Iris pigment epithelial cell (primary cell): ENCODE results near the gene AIF1L.

Experiments used
- DNase-seq: peaks from one replicate; pipeline ENCODE4 v3.0.0-alpha.2; 2011; ENCODE audit warnings: low read depth

AIF1L gene

DNA sequence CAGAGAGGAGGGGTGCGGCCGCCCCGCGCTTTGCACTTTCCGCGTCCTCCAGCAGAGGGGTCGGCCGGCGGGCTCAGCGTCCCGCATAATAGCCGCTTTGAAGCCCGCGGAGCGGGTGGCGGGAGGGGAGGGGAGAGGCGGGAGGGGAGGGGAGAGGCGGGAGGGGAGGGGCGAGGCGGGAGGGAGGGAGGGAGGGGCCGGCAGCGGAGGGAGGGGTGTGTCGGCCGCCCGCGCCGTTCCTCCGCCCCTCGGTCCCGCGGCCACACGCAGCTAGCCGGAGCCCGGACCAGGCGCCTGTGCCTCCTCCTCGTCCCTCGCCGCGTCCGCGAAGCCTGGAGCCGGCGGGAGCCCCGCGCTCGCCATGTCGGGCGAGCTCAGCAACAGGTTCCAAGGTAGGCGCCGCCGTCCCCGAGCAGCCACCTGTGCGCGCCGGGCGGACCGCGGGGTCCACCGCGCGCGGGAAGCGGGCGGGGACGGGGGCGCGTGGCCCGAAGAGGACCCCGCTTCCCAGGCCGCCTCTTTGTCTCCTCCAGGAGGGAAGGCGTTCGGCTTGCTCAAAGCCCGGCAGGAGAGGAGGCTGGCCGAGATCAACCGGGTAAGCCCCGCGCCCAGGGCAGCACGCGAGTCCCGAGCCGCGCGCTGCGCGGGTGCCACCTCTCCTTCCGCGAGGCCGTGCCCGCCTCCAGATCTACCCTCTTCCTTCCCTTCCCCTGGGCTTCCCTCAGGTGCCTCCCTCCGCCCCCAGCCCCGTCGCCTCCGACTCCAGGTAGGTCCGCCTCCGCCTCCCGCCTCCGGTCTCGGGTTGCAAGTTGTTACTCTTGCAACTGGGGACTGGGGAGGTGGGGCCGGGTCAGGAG, at the start of gene AIF1L:
TSS of gene AIF1L (plus strand) at position 263 of the 857 bp plus-strand sequence. CDS start at position 362, 99 bp downstream.
- DNase-seq = peak; percentile 11

DNA sequence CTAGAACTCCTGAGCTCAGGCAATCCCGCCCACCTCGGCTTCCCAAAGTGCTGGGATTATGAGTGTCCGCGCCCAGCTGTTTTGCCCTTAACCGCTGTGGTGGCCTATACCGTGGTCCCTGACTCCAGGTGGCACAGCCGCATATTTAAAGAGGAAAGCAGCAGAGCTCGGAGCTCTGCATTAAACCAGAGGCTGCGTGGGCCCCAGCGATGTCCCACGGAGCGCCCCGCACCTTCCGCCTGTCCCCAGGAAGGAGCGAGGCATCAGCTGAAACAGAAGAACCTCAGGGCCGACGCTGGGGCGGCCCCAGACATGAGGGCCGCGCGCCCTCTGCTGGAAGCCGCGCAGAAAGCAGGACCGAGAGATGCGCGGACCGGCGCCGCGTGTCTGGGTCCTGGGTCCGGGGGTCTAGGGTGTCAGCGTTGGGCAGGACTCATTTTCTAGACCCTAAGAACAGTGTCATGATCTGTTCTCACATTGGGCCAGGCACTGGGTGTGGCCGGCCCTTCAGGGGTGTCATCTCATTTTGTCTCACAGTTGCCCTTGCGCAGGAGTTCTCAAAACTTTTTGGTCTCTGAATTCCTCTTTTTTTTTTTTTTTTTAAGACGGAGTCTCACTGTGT, 49.6 kb upstream of the AIF1L start:
- DNase-seq = peak; percentile 50

- DNase-seq = no peak
These were observed 48.0 kb upstream of the AIF1L start for GRCh38 chr9:131048332-131048731.

GRCh38 chr9:131048820-131049219, 47.5 kb upstream of the AIF1L start:
- DNase-seq = no peak

DNA sequence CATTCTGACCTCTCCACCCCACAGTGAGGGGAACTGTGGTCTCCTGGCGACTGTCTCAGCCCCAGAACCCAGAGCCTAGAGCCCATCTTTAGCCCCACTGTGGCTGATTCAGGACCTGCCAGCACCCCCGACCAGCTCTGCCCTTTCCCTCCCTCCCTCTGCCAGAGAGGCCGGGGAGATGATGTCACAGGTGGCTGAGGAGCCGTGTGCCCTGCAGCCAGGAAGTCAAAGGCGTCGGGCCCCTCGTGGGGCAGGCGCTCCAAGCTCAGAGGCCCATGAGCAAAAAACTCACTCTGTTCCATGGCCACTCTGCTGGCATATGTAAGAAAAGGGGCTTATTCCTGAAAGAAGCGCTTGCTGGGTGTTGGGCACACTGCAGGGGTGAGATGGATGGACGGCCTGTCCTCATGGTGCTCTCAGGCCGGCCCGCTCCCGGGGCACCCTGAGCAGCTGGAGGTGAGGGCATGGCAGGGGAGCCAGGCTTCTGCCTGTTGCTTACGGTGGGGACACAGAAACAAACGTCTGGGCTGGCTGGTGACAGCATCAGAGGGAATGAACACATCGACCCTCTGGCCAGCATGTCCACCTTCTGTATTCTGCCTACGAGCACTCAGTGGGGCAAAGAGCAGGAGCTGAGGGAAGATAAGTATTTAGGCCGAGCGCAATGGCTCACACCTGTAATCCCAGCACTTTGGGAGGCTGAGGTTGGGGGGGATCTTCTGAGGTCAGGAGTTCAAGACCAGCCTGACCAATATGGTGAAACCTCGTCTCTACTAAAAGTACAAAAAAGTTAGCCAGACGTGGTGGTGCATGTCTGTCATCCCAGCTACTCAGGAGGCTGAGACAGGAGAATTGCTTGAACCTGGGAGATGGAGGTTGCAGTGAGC, 46.3 kb upstream of the AIF1L start:
- DNase-seq = no peak

DNA sequence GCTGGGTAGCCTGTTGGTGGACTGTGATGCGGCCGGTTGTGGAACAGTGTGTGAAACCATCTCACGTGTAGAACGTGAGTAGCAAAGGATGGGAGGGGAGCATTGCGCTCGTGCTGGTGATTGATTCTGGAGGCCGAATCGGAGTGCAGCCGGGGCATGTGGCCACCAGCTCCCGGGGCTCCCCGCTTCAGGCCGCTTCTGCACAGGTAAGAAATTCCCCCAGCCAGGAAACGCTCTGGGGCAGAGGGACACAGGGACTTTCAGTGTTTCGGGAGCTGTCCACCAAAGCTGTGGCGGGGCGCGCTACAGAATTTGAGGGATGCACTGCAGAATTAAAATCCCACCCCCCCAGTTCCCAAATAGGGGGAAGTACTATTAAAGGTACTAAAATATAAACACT, 45.5 kb upstream of the AIF1L start:
- no peak for DNase-seq

GRCh38 chr9:131051592-131052517, 44.5 kb upstream of the AIF1L start:
- no peak for DNase-seq

DNA sequence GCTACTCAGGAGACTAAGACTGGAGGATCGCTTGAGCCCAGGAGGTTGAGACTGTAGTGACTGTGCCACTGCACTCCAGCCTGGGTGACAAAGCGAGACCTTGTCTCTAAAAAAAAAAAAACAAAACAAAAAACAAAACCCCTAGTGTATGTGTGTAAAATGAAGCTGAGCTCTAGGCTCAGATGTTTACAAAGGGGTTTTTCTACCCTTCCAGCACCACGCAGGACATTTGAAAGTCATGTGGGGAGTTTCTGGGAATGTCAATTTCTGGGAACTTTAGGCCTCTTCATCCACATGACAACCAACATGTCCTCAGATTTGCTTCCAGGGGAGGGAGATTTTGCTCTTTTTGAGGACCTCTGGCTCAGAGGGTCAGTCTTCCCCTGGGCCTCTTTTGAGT, 42.4 kb upstream of the AIF1L start:
- no peak for DNase-seq

GRCh38 chr9:131056781-131057506, 39.4 kb upstream of the AIF1L start:
- DNase-seq = no peak

- DNase-seq = no peak
These were observed 35.3 kb upstream of the AIF1L start for GRCh38 chr9:131060900-131061630.

- DNase-seq = no peak
These were observed 33.4 kb upstream of the AIF1L start for GRCh38 chr9:131062969-131063368.

- DNase-seq = no peak
These were observed 30.7 kb upstream of the AIF1L start for GRCh38 chr9:131065599-131065998.

DNA sequence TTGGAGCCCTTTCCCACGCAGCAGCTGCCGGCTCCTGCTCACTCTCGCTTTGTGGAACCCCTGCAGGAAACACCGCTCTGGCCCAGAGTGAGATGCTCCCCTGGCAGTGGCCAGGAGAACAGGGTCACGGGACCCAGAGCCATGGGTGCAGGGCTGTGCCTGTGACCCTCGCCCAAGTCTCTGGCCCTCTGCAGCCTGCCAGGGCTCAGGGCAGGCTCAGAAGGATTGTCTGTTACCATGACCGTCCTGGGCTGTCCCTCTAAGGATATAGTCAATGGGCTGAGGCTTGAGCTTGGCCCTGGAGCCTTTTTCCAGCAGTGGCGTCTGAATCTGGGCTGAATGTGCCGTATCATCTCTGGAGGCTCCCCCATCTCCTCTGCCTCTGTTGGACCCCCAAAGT, 28.7 kb upstream of the AIF1L start:
- DNase-seq = no peak

DNA sequence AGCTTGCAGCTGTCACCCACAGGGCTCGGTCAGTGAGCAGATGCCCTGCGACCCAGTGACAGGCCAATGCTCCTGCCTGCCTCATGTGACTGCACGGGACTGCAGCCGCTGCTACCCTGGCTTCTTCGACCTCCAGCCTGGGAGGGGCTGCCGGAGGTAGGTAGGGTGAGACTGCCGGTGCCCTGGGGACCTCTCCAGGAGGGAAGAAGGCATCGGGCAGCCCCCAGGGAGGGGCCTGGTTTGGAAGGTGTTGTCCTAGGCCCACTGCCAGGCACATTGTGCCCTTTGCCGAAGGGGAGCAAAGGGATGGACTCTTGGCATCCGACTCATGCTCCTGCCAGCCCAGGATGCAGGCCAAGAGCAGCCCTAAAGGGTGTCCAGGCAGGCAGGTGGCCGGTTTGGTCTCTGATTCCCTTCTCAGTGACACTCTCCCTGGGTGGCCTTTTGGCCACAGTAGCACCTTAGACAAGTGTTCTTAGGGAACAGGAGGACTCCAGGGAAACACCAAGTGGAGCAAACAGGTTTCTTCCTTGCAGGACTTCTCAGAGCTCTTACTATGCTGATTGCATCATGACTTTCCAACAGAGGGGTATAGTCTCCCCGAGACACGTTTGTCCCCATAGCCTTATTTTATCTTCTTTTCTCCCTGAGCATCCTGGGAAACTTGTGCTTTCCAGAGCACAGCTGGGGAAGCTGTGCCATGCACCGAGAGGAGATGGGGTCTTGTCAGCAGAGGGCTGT, 28.1 kb upstream of the AIF1L start:
- no peak for DNase-seq

DNA sequence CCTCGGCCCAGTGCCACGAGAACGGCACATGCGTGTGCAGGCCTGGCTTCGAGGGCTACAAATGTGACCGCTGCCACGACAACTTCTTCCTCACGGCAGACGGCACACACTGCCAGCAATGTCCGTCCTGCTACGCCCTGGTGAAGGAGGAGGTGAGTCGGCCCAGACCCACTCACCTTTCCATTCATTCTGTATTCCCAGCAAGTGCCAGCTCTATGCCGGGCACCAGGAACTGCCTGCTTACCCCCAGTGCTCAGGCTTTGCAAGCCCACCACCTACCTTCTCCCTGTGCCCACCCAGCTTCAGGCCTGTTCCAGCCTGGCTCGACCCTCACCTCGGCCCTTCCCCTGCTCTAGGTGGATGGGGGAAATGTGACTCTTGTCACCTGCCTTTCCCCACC, 26.6 kb upstream of the AIF1L start:
- no peak for DNase-seq

- no peak for DNase-seq
These were observed 24.0 kb upstream of the AIF1L start for GRCh38 chr9:131072107-131072870.

- no peak for DNase-seq
These were observed 23.5 kb upstream of the AIF1L start for GRCh38 chr9:131072871-131073237.

- no peak for DNase-seq
These were observed 19.8 kb upstream of the AIF1L start for GRCh38 chr9:131076347-131077195.
